GM12864 (cell line): Measurements from ENCODE around the gene LCOR.
A peak's percentile ranks its signal among the peaks of the same experiment; 100 is the strongest.

Experiments used
- DNase-seq: peaks from one replicate; pipeline ENCODE4 v3.0.0-alpha.2; 2011; ENCODE audit warnings: low read depth
- H3K4me3 ChIP-seq: 2 replicates; pipeline ENCODE4 v1.5.1; 2011; ENCODE audit warnings: mild to moderate bottlenecking, low read depth, low read length, control low read depth
- CTCF ChIP-seq: IDR thresholded peaks from 2 replicates; pipeline ENCODE4 v1.5.1; 2011; ENCODE audit warnings: low read depth, mild to moderate bottlenecking, moderate library complexity, low read length, control low read depth, inconsistent platforms; ENCODE audit errors: missing control alignments

Gene LCOR

GRCh38 chr10:97034958-97035769, 203.1 kb downstream of the LCOR start:
- no peak for DNase-seq
- no peak for TF ChIP-seq CTCF
- H3K4me3 ChIP-seq, result no peak overlapping the region

GRCh38 chr10:97037365-97038361, 205.6 kb downstream of the LCOR start:
- H3K4me3 ChIP-seq, result no peak overlapping the region
- DNase-seq, result peak; percentile 27
- TF ChIP-seq CTCF, result peak; percentile 91

GRCh38 chr10:97038688-97039087, 206.6 kb downstream of the LCOR start:
- no peak overlapping the region for H3K4me3 ChIP-seq
- no peak for DNase-seq
- no peak for TF ChIP-seq CTCF

- no peak for TF ChIP-seq CTCF
- no peak for DNase-seq
- H3K4me3 ChIP-seq, result no peak overlapping the region
These were observed 207.6 kb downstream of the LCOR start for GRCh38 chr10:97039538-97040247.

GRCh38 chr10:97040248-97040584, 208.1 kb downstream of the LCOR start:
- TF ChIP-seq CTCF, result no peak
- H3K4me3 ChIP-seq, result no peak overlapping the region
- DNase-seq, result no peak

GRCh38 chr10:97040706-97041105, 208.6 kb downstream of the LCOR start:
- DNase-seq, result no peak
- no peak for TF ChIP-seq CTCF
- H3K4me3 ChIP-seq, result no peak overlapping the region
